HCT116 (cell line): ENCODE data around the gene CD96. TPM values are rescaled to one million over a fixed set of nuclear protein-coding genes. Genes with fewer than 3 reads are reported as not detected.

Experiments
- ATAC-seq: fragments of 200-7000 bp; cut with Tn5 transposase; 2 replicates; pipeline ENCODE4 v1.9.1; 2020; ENCODE audit warnings: mild to moderate bottlenecking, moderate library complexity
- BruUV-seq: library from RNA; stranded (reverse); fragments of 400-500 nt; replicated peaks from 2 replicates; lab custom pipeline; 2021; lab: Mats Ljungman, UMichigan
- CTCF ChIA-PET: fragments of 300-600 bp; sonication (Branson Sonifier 250); formaldehyde crosslinking; loops from one replicate; lab custom pipeline; 2021; ENCODE audit warnings: antibody characterized with exemption; lab: Charles Lee
- POLR2A ChIA-PET: fragments of 300-600, 350-600 bp; sonication (Branson Sonifier 250); formaldehyde crosslinking; loops from one replicate; lab custom pipeline; 2021; ENCODE audit warnings: antibody characterized with exemption; lab: Charles Lee
- RAD21 ChIA-PET, 2 experiments: fragments of 300-600 bp; sonication (Branson Sonifier 250); formaldehyde crosslinking; loops; one replicate each; lab custom pipeline; 2023; ENCODE audit warnings: low total read pairs in 2 of 2; ENCODE audit not compliant: uncharacterized antibody in 2 of 2, unreplicated experiment in 2 of 2, low non-redundant PET in 1 of 2; lab: Charles Lee
- DNase-seq: peaks from one replicate; pipeline ENCODE4 v3.0.0-alpha.2; 2010; ENCODE audit warnings: low read depth, low spot score
- H2AFZ ChIP-seq: fragments of 200-600 bp; shearing (Covaris generic), sonication (generic); 2 replicates; pipeline ENCODE4 v1.6.1; 2017; ENCODE audit warnings: low read depth, mixed run types, mixed read lengths, antibody characterized with exemption, low read length; ENCODE audit not compliant: poor library complexity, severe bottlenecking
- H3K27ac ChIP-seq: 2 replicates; pipeline ENCODE4 v1.5.1; 2012; ENCODE audit warnings: low read depth, low read length
- H3K27me3 ChIP-seq: fragments of 200-600 bp; sonication (generic); 2 replicates; pipeline ENCODE4 v1.6.1; 2016; ENCODE audit warnings: mixed run types, low read length, mixed read lengths; ENCODE audit not compliant: insufficient read depth
- H3K36me3 ChIP-seq, 2 experiments: fragments of 200-500 bp in 1 of 2; fragments of 200-600 bp in 1 of 2; sonication (Bioruptor generic) in 1 of 2; sonication (generic) in 1 of 2; 2 replicates each; pipeline versions ENCODE4 v1.5.1 to v1.6.1; 2014 to 2016; ENCODE audit warnings: low read length in 2 of 2, inconsistent platforms in 1 of 2, mixed read lengths in 1 of 2, mixed run types in 1 of 2; ENCODE audit not compliant: insufficient read depth in 2 of 2, control insufficient read depth in 1 of 2
- H3K4me1 ChIP-seq, 2 experiments: fragments of 200-600 bp in 1 of 2; sonication (generic) in 1 of 2; 2 replicates each; pipeline versions ENCODE4 v1.5.1 to v1.6.1; 2012 to 2017; ENCODE audit warnings: low read length in 2 of 2, inconsistent platforms in 1 of 2, mild to moderate bottlenecking in 1 of 2, mixed read lengths in 1 of 2, mixed run types in 1 of 2, moderate library complexity in 1 of 2; ENCODE audit not compliant: insufficient read depth in 2 of 2, control insufficient read depth in 1 of 2
- H3K4me2 ChIP-seq: fragments of 200-600 bp; sonication (generic); 2 replicates; pipeline ENCODE4 v1.6.1; 2017; ENCODE audit warnings: mixed run types, low read length, mixed read lengths
- H3K4me3 ChIP-seq, 2 experiments: fragments of 200-600 bp in 1 of 2; sonication (generic) in 1 of 2; replicated peaks in 1 of 2; 2 replicates each; pipeline ENCODE4 v1.5.1; 2011 to 2016; ENCODE audit warnings: low read length in 2 of 2, control low read depth in 1 of 2, low read depth in 1 of 2, mild to moderate bottlenecking in 1 of 2, mixed read lengths in 1 of 2, mixed run types in 1 of 2
- H3K79me2 ChIP-seq: fragments of 200-600 bp; sonication (generic); 2 replicates; pipeline ENCODE4 v1.6.1; 2017; ENCODE audit warnings: mild to moderate bottlenecking, mixed run types, low read length, moderate library complexity, mixed read lengths; ENCODE audit not compliant: insufficient read depth
- H3K9ac ChIP-seq: fragments of 200-600 bp; sonication (generic); 2 replicates; pipeline ENCODE4 v1.6.1; 2016; ENCODE audit warnings: low read length, mixed read lengths
- H3K9me2 ChIP-seq: fragments of 200-600 bp; sonication (generic), shearing (Covaris generic); 2 replicates; pipeline ENCODE4 v1.6.1; 2017; ENCODE audit warnings: mixed run types, mild to moderate bottlenecking, moderate library complexity; ENCODE audit not compliant: insufficient read depth
- H3K9me3 ChIP-seq, 2 experiments: fragments of 200-500 bp in 1 of 2; fragments of 200-600 bp in 1 of 2; sonication (Bioruptor generic) in 1 of 2; sonication (generic) in 1 of 2; 2 replicates each; pipeline ENCODE4 v1.6.1; 2014 to 2017; ENCODE audit warnings: low read length in 2 of 2, mixed read lengths in 2 of 2, inconsistent platforms in 1 of 2, low read depth in 1 of 2, mild to moderate bottlenecking in 1 of 2, mixed run types in 1 of 2, moderate library complexity in 1 of 2; ENCODE audit not compliant: control insufficient read depth in 1 of 2, insufficient read depth in 1 of 2
- H4K20me1 ChIP-seq: fragments of 200-600 bp; sonication (generic), shearing (Covaris generic); 2 replicates; pipeline ENCODE4 v1.6.1; 2017; ENCODE audit warnings: mixed run types, mild to moderate bottlenecking, moderate library complexity; ENCODE audit not compliant: insufficient read depth
- ATF3 ChIP-seq: IDR thresholded peaks from 2 replicates; pipeline ENCODE4 v1.6.1; 2012
- EGR1 ChIP-seq: IDR thresholded peaks from 2 replicates; pipeline ENCODE4 v1.6.1; 2012; ENCODE audit warnings: low read depth
- EZH2phosphoT487 ChIP-seq: fragments of 200-600 bp; IDR thresholded peaks from 2 replicates; pipeline ENCODE4 v1.6.1; 2018; ENCODE audit warnings: antibody characterized with exemption, borderline replicate concordance
- FOSL1 ChIP-seq: IDR thresholded peaks from 2 replicates; pipeline ENCODE4 v1.6.1; 2012; ENCODE audit warnings: low read depth
- MAX ChIP-seq: IDR thresholded peaks from 2 replicates; pipeline ENCODE4 v1.6.1; 2012
- RAD21 ChIP-seq: IDR thresholded peaks from 2 replicates; pipeline ENCODE4 v1.6.1; 2012; ENCODE audit warnings: low read depth, mild to moderate bottlenecking
- SIN3A ChIP-seq: IDR thresholded peaks from 2 replicates; pipeline ENCODE4 v1.6.1; 2012; ENCODE audit warnings: low read depth
- ZFX ChIP-seq: fragments of 450-650 bp; IDR thresholded peaks from 2 replicates; pipeline ENCODE4 v1.6.1; 2017
- ZNF274 ChIP-seq: fragments of 200-500 bp; sonication (Bioruptor generic); IDR thresholded peaks from 2 replicates; pipeline ENCODE4 v1.6.1; 2014; ENCODE audit warnings: mild to moderate bottlenecking, low read depth, low read length, inconsistent platforms
- intact Hi-C: fragments of 100-400 bp; cut with micrococcal nuclease; formaldehyde crosslinking; loops from 2 replicates; pipeline ENCODE4 v1.10.0; 2022
- total RNA-seq: library from RNA; stranded (reverse); gene quantifications from one replicate; pipeline ENCODE4 v1.2.1, GENCODE V29; 2021; ENCODE audit not compliant: unreplicated experiment
- TF ChIP-seq, protein P1 (sequence below): IDR thresholded peaks from 2 replicates; pipeline ENCODE4 v1.6.1; 2012; ENCODE audit warnings: low read depth

CD96 gene
- total RNA-seq, 1 experiment from 2014 or later, result 0.42 TPM

DNA sequence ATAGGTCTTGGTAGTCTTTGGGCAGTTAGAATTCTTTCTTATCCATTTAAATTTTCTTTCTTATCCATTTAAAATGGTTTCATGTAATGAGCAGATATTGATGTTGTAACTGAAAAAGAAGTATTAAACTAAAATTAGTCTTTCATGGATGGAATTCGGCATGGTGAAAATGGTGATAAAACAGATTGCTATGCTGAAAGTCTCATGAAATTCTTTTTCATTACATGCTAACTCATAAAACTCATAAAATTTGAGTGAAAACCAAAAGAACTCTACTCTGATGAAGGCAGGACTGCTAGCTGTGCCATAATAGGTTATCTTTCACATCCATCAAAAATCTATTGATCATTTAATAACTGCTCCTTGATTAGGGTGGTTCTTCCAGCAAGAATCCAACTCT lies 3.9 kb upstream of the CD96 start (continued):
- TF ChIP-seq ATF3 (no peak), ZFX (no peak), MAX (no peak), RAD21 (no peak), ZNF274 (no peak)

GRCh38 chr3:111538681-111539083 lies 3.3 kb upstream of the CD96 start:
- Histone ChIP-seq H3K9me3 (no peaks in the 10 kb centered on the region), H3K4me2 (peak overlapping the region; percentile 20), H3K79me2 (no peaks in the 10 kb centered on the region), H2AFZ (peak overlapping the region; percentile 2), H3K9ac (no peak overlapping the region), H3K9me2 (no peaks in the 10 kb centered on the region), H3K4me1 (peaks cover 11 to 30% of the 10 kb centered on the region in 2 experiments; a peak in 3 of 4 replicates), H3K4me3 (no peak overlapping the region), H3K36me3 (no peaks in the 10 kb centered on the region), H3K27ac (no peak overlapping the region), H3K27me3 (no peaks in the 10 kb centered on the region), H4K20me1 (no peaks in the 10 kb centered on the region)
- intact Hi-C loops, result loop anchor here (1.0 to 10.0 kb wide), 5 partner anchors 200 to 1806 kb away; partner anchors contain the start of gene NECTIN3
- ChIA-PET CTCF (no interaction called here), POLR2A (no interaction called here), RAD21 (interaction anchor here in 1 of 2 experiments (0.5 kb wide), 1 partner anchor 394 kb away, joined by 8 read pairs; no protein-coding TSS in a partner anchor)
- DNase-seq (no peak), ATAC-seq (no peak)
- BruUV-seq, result no TSS peak
- TF ChIP-seq EZH2phosphoT487 (no peak), EGR1 (no peak), FOSL1 (no peak), ZFX (no peak), SIN3A (no peak)
- TF ChIP-seq, protein P1, sequence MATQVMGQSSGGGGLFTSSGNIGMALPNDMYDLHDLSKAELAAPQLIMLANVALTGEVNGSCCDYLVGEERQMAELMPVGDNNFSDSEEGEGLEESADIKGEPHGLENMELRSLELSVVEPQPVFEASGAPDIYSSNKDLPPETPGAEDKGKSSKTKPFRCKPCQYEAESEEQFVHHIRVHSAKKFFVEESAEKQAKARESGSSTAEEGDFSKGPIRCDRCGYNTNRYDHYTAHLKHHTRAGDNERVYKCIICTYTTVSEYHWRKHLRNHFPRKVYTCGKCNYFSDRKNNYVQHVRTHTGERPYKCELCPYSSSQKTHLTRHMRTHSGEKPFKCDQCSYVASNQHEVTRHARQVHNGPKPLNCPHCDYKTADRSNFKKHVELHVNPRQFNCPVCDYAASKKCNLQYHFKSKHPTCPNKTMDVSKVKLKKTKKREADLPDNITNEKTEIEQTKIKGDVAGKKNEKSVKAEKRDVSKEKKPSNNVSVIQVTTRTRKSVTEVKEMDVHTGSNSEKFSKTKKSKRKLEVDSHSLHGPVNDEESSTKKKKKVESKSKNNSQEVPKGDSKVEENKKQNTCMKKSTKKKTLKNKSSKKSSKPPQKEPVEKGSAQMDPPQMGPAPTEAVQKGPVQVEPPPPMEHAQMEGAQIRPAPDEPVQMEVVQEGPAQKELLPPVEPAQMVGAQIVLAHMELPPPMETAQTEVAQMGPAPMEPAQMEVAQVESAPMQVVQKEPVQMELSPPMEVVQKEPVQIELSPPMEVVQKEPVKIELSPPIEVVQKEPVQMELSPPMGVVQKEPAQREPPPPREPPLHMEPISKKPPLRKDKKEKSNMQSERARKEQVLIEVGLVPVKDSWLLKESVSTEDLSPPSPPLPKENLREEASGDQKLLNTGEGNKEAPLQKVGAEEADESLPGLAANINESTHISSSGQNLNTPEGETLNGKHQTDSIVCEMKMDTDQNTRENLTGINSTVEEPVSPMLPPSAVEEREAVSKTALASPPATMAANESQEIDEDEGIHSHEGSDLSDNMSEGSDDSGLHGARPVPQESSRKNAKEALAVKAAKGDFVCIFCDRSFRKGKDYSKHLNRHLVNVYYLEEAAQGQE, result no peak
